ENCODE data around the gene FRMD3. TPM values are rescaled to one million over a fixed set of nuclear protein-coding genes. Genes with fewer than 3 reads are reported as not detected.

Gene FRMD3
- total RNA-seq, 1 experiment from 2014 or later, result 14.5 TPM

GRCh38 chr9:83259558-83259957 is 278.6 kb downstream of the FRMD3 start:
- no peak for TF ChIP-seq CTCF (IDR thresholded peaks at IDR 0.05)
- TF ChIP-seq REST (IDR thresholded peaks at IDR 0.05; ENCODE audit: insufficient read depth in 1 of 2, low read depth in 2 of 2, low read length in 1 of 2), result no peak
- no peak for TF ChIP-seq TCF7L2 (IDR thresholded peaks at IDR 0.05; ENCODE audit: low read depth, low read length)
- TF ChIP-seq POLR2AphosphoS5 (IDR thresholded peaks at IDR 0.05; ENCODE audit: low read depth, low read length), result no peak
- no peak for TF ChIP-seq SIN3A (IDR thresholded peaks at IDR 0.05; ENCODE audit: borderline replicate concordance, insufficient read depth, low read depth, low read length)
- DNase-seq (ENCODE audit: low read depth, low spot score) (no peak), ATAC-seq (no peak)
- Histone ChIP-seq H3K27me3 (ENCODE audit: control insufficient read depth, insufficient read depth, low read length) (no peaks in the 10 kb centered on the region), H3K9me3 (ENCODE audit: control insufficient read depth, insufficient read depth, low read depth, low read length) (no peaks in the 10 kb centered on the region), H3K36me3 (ENCODE audit: control insufficient read depth, insufficient read depth, low read length) (no peaks in the 10 kb centered on the region), H3K27ac (ENCODE audit: low read length) (no peak overlapping the region), H3K4me3 (ENCODE audit: low read depth in 2 of 2, low read length in 2 of 2) (no peak overlapping the region), H3K4me1 (ENCODE audit: control insufficient read depth, insufficient read depth, low read length) (no peaks in the 10 kb centered on the region)
- in situ Hi-C loops (cut with HindIII; ENCODE audit: low pct_unique_long_range_greater_than_20kb, low sequenced_read_pairs) (no loop called here), intact Hi-C loops (cut with micrococcal nuclease; ENCODE audit: unreplicated experiment) (no loop called here)
- POLR2A ChIA-PET, result no interaction called here
- CTCF ChIA-PET, result no interaction called here
- BruUV-seq (replicated peaks), result no TSS peak

GRCh38 chr9:83257937-83258891 is 280.0 kb downstream of the FRMD3 start:
- Histone ChIP-seq H3K4me1 (ENCODE audit: control insufficient read depth, insufficient read depth, low read length) (no peaks in the 10 kb centered on the region), H3K4me3 (ENCODE audit: low read depth in 2 of 2, low read length in 2 of 2) (no peak overlapping the region), H3K27me3 (ENCODE audit: control insufficient read depth, insufficient read depth, low read length) (no peaks in the 10 kb centered on the region), H3K27ac (ENCODE audit: low read length) (no peak overlapping the region), H3K9me3 (ENCODE audit: control insufficient read depth, insufficient read depth, low read depth, low read length) (no peaks in the 10 kb centered on the region), H3K36me3 (ENCODE audit: control insufficient read depth, insufficient read depth, low read length) (no peaks in the 10 kb centered on the region)
- no peak for TF ChIP-seq REST (IDR thresholded peaks at IDR 0.05; ENCODE audit: insufficient read depth in 1 of 2, low read depth in 2 of 2, low read length in 1 of 2)
- ATAC-seq (no peak), DNase-seq (ENCODE audit: low read depth, low spot score) (no peak)
- BruUV-seq (replicated peaks), result no TSS peak
- in situ Hi-C loops (cut with HindIII; ENCODE audit: low pct_unique_long_range_greater_than_20kb, low sequenced_read_pairs) (no loop called here), intact Hi-C loops (cut with micrococcal nuclease; ENCODE audit: unreplicated experiment) (no loop called here)
- ChIA-PET POLR2A (no interaction called here), CTCF (no interaction called here)

Data from Panc1 (cell line).